Prostate gland (tissue), 2 donors: Measurements from ENCODE around the gene ZBTB14.

Source experiments
- POLR2A ChIP-seq: fragments of 450-650 bp; IDR thresholded peaks from one replicate; pipeline ENCODE4 v1.6.1; 2016; ENCODE audit warnings: antibody characterized with exemption, mild to moderate bottlenecking
- POLR2AphosphoS5 ChIP-seq: sonication (generic); formaldehyde crosslinking; IDR thresholded peaks from one replicate; pipeline ENCODE4 v1.6.1; 2017; ENCODE audit warnings: antibody characterized with exemption
- TF ChIP-seq, protein P1 (sequence below), 4 experiments: fragments of 200-600 bp in 2 of 4; fragments of 450-650 bp in 2 of 4; sonication (generic) in 2 of 4; IDR thresholded peaks; 1 replicate in 3 of 4; 2 replicates in 1 of 4; pipeline ENCODE4 v1.5.1; 2016 to 2019; ENCODE audit warnings: antibody characterized with exemption in 4 of 4, mild to moderate bottlenecking in 2 of 4, moderate library complexity in 2 of 4

DNA sequence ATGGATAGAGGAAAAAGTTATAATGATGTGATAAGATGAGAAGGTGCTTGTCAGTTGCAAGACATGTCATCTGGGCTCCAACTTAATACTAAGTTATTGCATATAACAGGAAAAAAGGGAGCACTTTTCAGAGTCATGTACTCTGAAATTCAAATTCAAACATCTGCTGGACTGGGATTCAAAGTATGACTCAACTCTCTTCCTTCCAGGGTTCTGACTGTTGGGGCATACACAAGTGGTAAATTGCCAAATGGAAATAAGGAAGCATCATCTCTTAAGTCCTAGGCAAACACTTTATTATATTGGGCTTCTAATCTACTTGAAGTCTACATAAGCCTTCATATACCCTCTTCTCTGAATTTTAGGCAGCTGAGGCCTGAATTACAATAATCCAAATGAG lies 44.9 kb downstream of the ZBTB14 start:
- TF ChIP-seq, protein P1, sequence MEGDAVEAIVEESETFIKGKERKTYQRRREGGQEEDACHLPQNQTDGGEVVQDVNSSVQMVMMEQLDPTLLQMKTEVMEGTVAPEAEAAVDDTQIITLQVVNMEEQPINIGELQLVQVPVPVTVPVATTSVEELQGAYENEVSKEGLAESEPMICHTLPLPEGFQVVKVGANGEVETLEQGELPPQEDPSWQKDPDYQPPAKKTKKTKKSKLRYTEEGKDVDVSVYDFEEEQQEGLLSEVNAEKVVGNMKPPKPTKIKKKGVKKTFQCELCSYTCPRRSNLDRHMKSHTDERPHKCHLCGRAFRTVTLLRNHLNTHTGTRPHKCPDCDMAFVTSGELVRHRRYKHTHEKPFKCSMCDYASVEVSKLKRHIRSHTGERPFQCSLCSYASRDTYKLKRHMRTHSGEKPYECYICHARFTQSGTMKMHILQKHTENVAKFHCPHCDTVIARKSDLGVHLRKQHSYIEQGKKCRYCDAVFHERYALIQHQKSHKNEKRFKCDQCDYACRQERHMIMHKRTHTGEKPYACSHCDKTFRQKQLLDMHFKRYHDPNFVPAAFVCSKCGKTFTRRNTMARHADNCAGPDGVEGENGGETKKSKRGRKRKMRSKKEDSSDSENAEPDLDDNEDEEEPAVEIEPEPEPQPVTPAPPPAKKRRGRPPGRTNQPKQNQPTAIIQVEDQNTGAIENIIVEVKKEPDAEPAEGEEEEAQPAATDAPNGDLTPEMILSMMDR (IDR thresholded peaks at IDR 0.05) = no peak
- TF ChIP-seq POLR2A (no peak), POLR2AphosphoS5 (no peak)
